Vagina (tissue), 2 donors: ENCODE measurements around the gene P2RY1.

Experiments
- CTCF ChIP-seq, 3 experiments: fragments of 450-650 bp in 2 of 3; fragments of 200-600 bp in 1 of 3; sonication (generic) in 1 of 3; IDR thresholded peaks; one replicate each; pipeline ENCODE4 v1.5.1; 2017 to 2019; ENCODE audit warnings: antibody characterized with exemption in 3 of 3, mild to moderate bottlenecking in 2 of 3, moderate library complexity in 2 of 3
- POLR2A ChIP-seq, 2 donors: fragments of 450-650 bp; IDR thresholded peaks; one replicate each; pipeline ENCODE4 v1.6.1; 2017; ENCODE audit warnings: antibody characterized with exemption in 2 of 2, mild to moderate bottlenecking in 2 of 2, moderate library complexity in 2 of 2
- POLR2AphosphoS5 ChIP-seq, 2 donors: sonication (generic); formaldehyde crosslinking; IDR thresholded peaks; one replicate each; pipeline ENCODE4 v1.9.0; 2017; ENCODE audit warnings: antibody characterized with exemption in 2 of 2, mild to moderate bottlenecking in 2 of 2, low read depth in 1 of 2; ENCODE audit not compliant: insufficient read depth in 1 of 2

- no peak for TF ChIP-seq CTCF (IDR thresholded peaks at IDR 0.05)
- no peak for TF ChIP-seq POLR2A (IDR thresholded peaks at IDR 0.05)
- peak in 1 of 2 donors; percentile 81 for TF ChIP-seq POLR2AphosphoS5 (IDR thresholded peaks at IDR 0.05; ENCODE audit: insufficient read depth in 1 of 2, low read depth in 1 of 2)
These were observed 35.1 kb downstream of the P2RY1 start for GRCh38 chr3:152870027-152870426.
